NT2/D1 (cell line): ENCODE data around the gene IL19.

Experiments
- DNase-seq: peaks from one replicate; pipeline ENCODE4 v3.0.0-alpha.2; 2011; ENCODE audit warnings: low read depth, low spot score
- H3K27me3 ChIP-seq: 2 replicates; pipeline ENCODE4 v1.6.0; 2011; ENCODE audit warnings: mild to moderate bottlenecking; ENCODE audit not compliant: insufficient read length, insufficient read depth
- H3K36me3 ChIP-seq: 2 replicates; pipeline ENCODE4 v1.6.1; 2011; ENCODE audit warnings: mild to moderate bottlenecking, low read length, mixed read lengths; ENCODE audit not compliant: insufficient read depth, insufficient read length
- H3K4me1 ChIP-seq: 2 replicates; pipeline ENCODE4 v1.5.1; 2011; ENCODE audit not compliant: insufficient read depth, insufficient read length
- H3K4me3 ChIP-seq: 2 replicates; pipeline ENCODE4 v1.5.1; 2011; ENCODE audit warnings: low read depth; ENCODE audit not compliant: insufficient read length
- H3K9ac ChIP-seq: 2 replicates; pipeline ENCODE4 v1.6.0; 2011; ENCODE audit warnings: low read depth; ENCODE audit not compliant: insufficient read length
- H3K9me3 ChIP-seq: 2 replicates; pipeline ENCODE4 v1.5.1; 2011; ENCODE audit warnings: mild to moderate bottlenecking, low read length; ENCODE audit not compliant: insufficient read depth
- SUZ12 ChIP-seq: IDR thresholded peaks from 2 replicates; pipeline ENCODE4 v1.6.1; 2011; ENCODE audit not compliant: insufficient read length, insufficient read depth; ENCODE audit errors: extremely low read depth
- YY1 ChIP-seq: IDR thresholded peaks from 2 replicates; pipeline ENCODE4 v1.6.1; 2011; ENCODE audit not compliant: insufficient read length, insufficient read depth
- ZNF274 ChIP-seq: IDR thresholded peaks from 2 replicates; pipeline ENCODE4 v1.6.1; 2011; ENCODE audit warnings: mild to moderate bottlenecking, low read depth, low read length

Gene IL19

GRCh38 chr1:206779638-206780037 lies 9.1 kb downstream of the IL19 start:
- H3K27me3 ChIP-seq, result no peaks in the 10 kb centered on the region
- no peaks in the 10 kb centered on the region for H3K36me3 ChIP-seq
- no peak for TF ChIP-seq SUZ12
- TF ChIP-seq YY1, result no peak
- TF ChIP-seq ZNF274, result no peak
- no peak overlapping the region for H3K4me3 ChIP-seq
- H3K4me1 ChIP-seq, result no peaks in the 10 kb centered on the region
- no peak for DNase-seq
- no peaks in the 10 kb centered on the region for H3K9me3 ChIP-seq
- no peak overlapping the region for H3K9ac ChIP-seq

GRCh38 chr1:206782448-206782847 lies 11.9 kb downstream of the IL19 start:
- no peaks in the 10 kb centered on the region for H3K27me3 ChIP-seq
- no peaks in the 10 kb centered on the region for H3K4me1 ChIP-seq
- TF ChIP-seq YY1, result no peak
- TF ChIP-seq SUZ12, result no peak
- TF ChIP-seq ZNF274, result no peak
- H3K9me3 ChIP-seq, result no peaks in the 10 kb centered on the region
- H3K9ac ChIP-seq, result no peak overlapping the region
- DNase-seq, result no peak
- H3K36me3 ChIP-seq, result no peaks in the 10 kb centered on the region
- no peak overlapping the region for H3K4me3 ChIP-seq

- Histone ChIP-seq H3K36me3 (no peaks in the 10 kb centered on the region), H3K4me3 (no peak overlapping the region), H3K4me1 (no peaks in the 10 kb centered on the region), H3K9ac (no peak overlapping the region), H3K27me3 (no peaks in the 10 kb centered on the region), H3K9me3 (no peaks in the 10 kb centered on the region)
- no peak for DNase-seq
- no peak for TF ChIP-seq ZNF274
- no peak for TF ChIP-seq YY1
- no peak for TF ChIP-seq SUZ12
Measured at GRCh38 chr1:206783506-206783905, 12.9 kb downstream of the IL19 start.

GRCh38 chr1:206784471-206784903 lies 13.9 kb downstream of the IL19 start:
- no peaks in the 10 kb centered on the region for H3K27me3 ChIP-seq
- no peaks in the 10 kb centered on the region for H3K36me3 ChIP-seq
- no peaks in the 10 kb centered on the region for H3K9me3 ChIP-seq
- no peak for TF ChIP-seq ZNF274
- TF ChIP-seq YY1, result no peak
- TF ChIP-seq SUZ12, result no peak
- H3K4me1 ChIP-seq, result no peaks in the 10 kb centered on the region
- H3K4me3 ChIP-seq, result no peak overlapping the region
- no peak for DNase-seq
- H3K9ac ChIP-seq, result no peak overlapping the region

- H3K9ac ChIP-seq, result no peak overlapping the region
- no peak for DNase-seq
- no peaks in the 10 kb centered on the region for H3K36me3 ChIP-seq
- H3K27me3 ChIP-seq, result no peaks in the 10 kb centered on the region
- no peaks in the 10 kb centered on the region for H3K9me3 ChIP-seq
- H3K4me3 ChIP-seq, result no peak overlapping the region
- no peaks in the 10 kb centered on the region for H3K4me1 ChIP-seq
- TF ChIP-seq ZNF274 (no peak), YY1 (no peak), SUZ12 (no peak)
Measured at GRCh38 chr1:206785182-206785765, 14.7 kb downstream of the IL19 start.

GRCh38 chr1:206786212-206786886 lies 15.8 kb downstream of the IL19 start:
- Histone ChIP-seq H3K4me1 (no peaks in the 10 kb centered on the region), H3K36me3 (no peaks in the 10 kb centered on the region), H3K4me3 (no peak overlapping the region), H3K9me3 (no peaks in the 10 kb centered on the region), H3K9ac (no peak overlapping the region), H3K27me3 (no peaks in the 10 kb centered on the region)
- TF ChIP-seq YY1 (no peak), SUZ12 (no peak), ZNF274 (no peak)
- DNase-seq, result no peak

GRCh38 chr1:206787891-206788290 lies 17.3 kb downstream of the IL19 start:
- no peaks in the 10 kb centered on the region for H3K27me3 ChIP-seq
- H3K4me3 ChIP-seq, result no peak overlapping the region
- TF ChIP-seq ZNF274 (no peak), YY1 (no peak), SUZ12 (no peak)
- no peaks in the 10 kb centered on the region for H3K9me3 ChIP-seq
- no peak for DNase-seq
- no peaks in the 10 kb centered on the region for H3K36me3 ChIP-seq
- H3K9ac ChIP-seq, result no peak overlapping the region
- no peaks in the 10 kb centered on the region for H3K4me1 ChIP-seq
